Measurements from ENCODE around the gene SLC25A41. TPM values are rescaled to one million over a fixed set of nuclear protein-coding genes. Genes with fewer than 3 reads are reported as not detected.

Gene SLC25A41
- total RNA-seq, 1 donor from 2014 or later = 1.6 TPM

- Mint-ChIP-seq H3K36me3 (ENCODE audit: low read depth) (no peaks in the 10 kb centered on the region), H3K27ac (ENCODE audit: unreplicated experiment) (no peak overlapping the region), H3K27me3 (ENCODE audit: low read depth) (no peaks in the 10 kb centered on the region), H3K4me1 (no peaks in the 10 kb centered on the region), H3K9me3 (no peaks in the 10 kb centered on the region), H3K4me3 (no peak overlapping the region)
- TF ChIP-seq CTCF (conservative IDR thresholded peaks at IDR 0.05) = no peak
- no peak for DNase-seq (ENCODE audit: low read depth, low spot score)
These were observed 18.6 kb downstream of the SLC25A41 start for GRCh38 chr19:6414793-6415590.

DNA sequence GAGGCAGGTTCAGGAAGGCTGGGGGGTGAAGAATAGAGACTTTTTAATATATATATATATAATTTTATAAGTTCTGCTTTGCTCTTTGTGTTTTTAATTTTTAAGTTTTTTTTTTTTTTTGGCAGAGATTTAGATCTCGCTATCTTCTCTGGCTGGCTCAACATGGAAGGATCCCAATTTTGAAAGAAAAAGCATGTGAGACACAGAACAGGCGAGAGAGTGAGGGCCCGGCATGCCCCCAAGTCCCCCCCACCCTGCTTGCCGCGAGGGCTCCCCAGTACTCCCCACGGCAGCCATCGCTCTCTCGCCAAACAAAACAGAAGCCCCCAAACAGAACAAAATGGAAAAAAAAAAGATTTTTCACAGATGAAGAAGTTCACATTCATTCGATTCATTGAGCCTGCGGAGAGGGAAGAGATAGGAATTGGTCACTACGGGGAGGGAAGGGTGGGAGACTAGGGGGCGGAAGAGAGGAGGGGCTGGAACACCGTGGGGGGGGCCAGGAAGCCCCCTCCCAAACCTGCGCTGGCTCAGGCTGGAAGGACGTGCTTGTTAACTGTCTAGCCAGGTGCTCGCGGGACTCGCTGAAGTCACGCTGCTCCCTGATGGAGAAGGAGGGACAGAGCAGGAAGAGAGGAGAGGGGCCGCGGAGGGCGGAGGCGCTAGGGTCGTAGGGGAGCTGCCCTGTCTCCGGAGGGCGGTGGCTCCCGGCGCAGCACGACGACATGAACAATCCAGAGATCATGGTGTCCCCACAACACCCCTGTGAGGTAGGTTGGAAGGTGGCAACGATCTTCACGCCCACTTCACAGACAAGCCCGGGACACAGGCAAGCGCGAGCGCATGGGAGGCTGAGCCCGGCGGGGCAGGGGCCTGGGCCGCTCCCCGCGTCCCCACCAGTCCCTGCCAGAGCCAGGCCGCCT is 19.6 kb downstream of the SLC25A41 start:
- no peaks in the 10 kb centered on the region for H3K9me3 Mint-ChIP-seq
- no peak overlapping the region for H3K4me3 Mint-ChIP-seq
- TF ChIP-seq CTCF (conservative IDR thresholded peaks at IDR 0.05) = no peak
- H3K27me3 Mint-ChIP-seq (ENCODE audit: low read depth) = no peaks in the 10 kb centered on the region
- no peaks in the 10 kb centered on the region for H3K4me1 Mint-ChIP-seq
- no peaks in the 10 kb centered on the region for H3K36me3 Mint-ChIP-seq (ENCODE audit: low read depth)
- DNase-seq (ENCODE audit: low read depth, low spot score) = no peak
- H3K27ac Mint-ChIP-seq (ENCODE audit: unreplicated experiment) = no peak overlapping the region

DNA sequence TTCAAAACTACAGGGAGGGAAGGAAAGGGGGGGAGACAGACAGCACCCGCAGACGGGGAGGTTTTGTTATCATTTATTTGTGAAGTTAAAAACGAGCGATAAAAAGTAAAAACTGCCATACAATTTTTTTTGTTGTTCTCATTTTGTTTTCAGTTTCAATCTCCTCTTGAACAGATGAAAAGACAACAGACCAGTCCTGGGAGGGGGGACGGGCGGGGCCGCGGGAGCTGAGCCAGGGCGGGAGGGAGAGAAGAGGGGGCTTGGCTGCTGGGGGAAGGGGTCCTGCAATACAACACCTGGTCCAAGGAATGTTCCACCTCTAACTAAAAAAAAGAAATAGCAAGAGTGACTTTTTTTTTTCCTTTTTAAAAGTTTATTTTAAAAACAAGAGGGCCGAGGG is 20.3 kb downstream of the SLC25A41 start:
- Mint-ChIP-seq H3K27ac (ENCODE audit: unreplicated experiment) (no peak overlapping the region), H3K4me1 (no peaks in the 10 kb centered on the region)
- DNase-seq (ENCODE audit: low read depth, low spot score) = no peak

GRCh38 chr19:6412447-6413091 is 21.0 kb downstream of the SLC25A41 start:
- no peaks in the 10 kb centered on the region for H3K9me3 Mint-ChIP-seq
- peak overlapping the region; percentile 57 for H3K4me3 Mint-ChIP-seq
- peak; percentile 64 for TF ChIP-seq CTCF (conservative IDR thresholded peaks at IDR 0.05)
- no peaks in the 10 kb centered on the region for H3K4me1 Mint-ChIP-seq
- no peak for DNase-seq (ENCODE audit: low read depth, low spot score)
- no peak overlapping the region for H3K27ac Mint-ChIP-seq (ENCODE audit: unreplicated experiment)
- H3K36me3 Mint-ChIP-seq (ENCODE audit: low read depth) = no peaks in the 10 kb centered on the region
- H3K27me3 Mint-ChIP-seq (ENCODE audit: low read depth) = no peaks in the 10 kb centered on the region

More for the DNA sequence above, 20.3 kb downstream of the SLC25A41 start:
- no peak for TF ChIP-seq CTCF (conservative IDR thresholded peaks at IDR 0.05)
- no peaks in the 10 kb centered on the region for H3K9me3 Mint-ChIP-seq
- H3K4me3 Mint-ChIP-seq = no peak overlapping the region
- no peaks in the 10 kb centered on the region for H3K27me3 Mint-ChIP-seq (ENCODE audit: low read depth)
- no peaks in the 10 kb centered on the region for H3K36me3 Mint-ChIP-seq (ENCODE audit: low read depth)

GRCh38 chr19:6412061-6412446 is 21.5 kb downstream of the SLC25A41 start:
- Mint-ChIP-seq H3K27me3 (ENCODE audit: low read depth) (no peaks in the 10 kb centered on the region), H3K9me3 (no peaks in the 10 kb centered on the region), H3K27ac (ENCODE audit: unreplicated experiment) (no peak overlapping the region), H3K4me1 (no peaks in the 10 kb centered on the region), H3K36me3 (ENCODE audit: low read depth) (no peaks in the 10 kb centered on the region), H3K4me3 (no peak overlapping the region)
- TF ChIP-seq CTCF (conservative IDR thresholded peaks at IDR 0.05) = no peak
- no peak for DNase-seq (ENCODE audit: low read depth, low spot score)
